Endothelial cell of umbilical vein (primary cell): ENCODE data around the gene IQCE. TPM values are rescaled to one million over a fixed set of nuclear protein-coding genes. Genes with fewer than 3 reads are reported as not detected.

Experiments
- BruUV-seq: library from RNA; stranded (reverse); fragments of 400-500 nt; replicated peaks from 2 replicates; lab custom pipeline; 2021; lab: Mats Ljungman, UMichigan
- CTCF ChIA-PET: fragments of 300-600, 350-600 bp; sonication (Branson Sonifier 250); formaldehyde crosslinking; loops from one replicate; lab custom pipeline; 2021; ENCODE audit warnings: antibody characterized with exemption, inconsistent platforms; lab: Charles Lee
- POLR2A ChIA-PET: fragments of 300-600, 350-600 bp; sonication (Branson Sonifier 250); formaldehyde crosslinking; loops from one replicate; lab custom pipeline; 2021; ENCODE audit warnings: antibody characterized with exemption, inconsistent platforms; lab: Charles Lee
- DNase-seq: peaks from one replicate; pipeline ENCODE4 v3.0.0-alpha.2; 2011; ENCODE audit warnings: low read depth, low spot score
- FAIRE-seq: peaks from 2 replicates; lab custom pipeline; 2011; peaks lifted over from hg19 to GRCh38; lab: Jason Lieb, UNC
- H2AFZ ChIP-seq: 2 replicates; pipeline ENCODE4 v1.6.0; 2012; ENCODE audit warnings: low read depth, low read length, control low read depth, inconsistent platforms
- H3K27ac ChIP-seq: 2 replicates; pipeline ENCODE4 v1.5.1; 2011; ENCODE audit warnings: low read depth, mild to moderate bottlenecking, control low read depth, low read length, moderate library complexity; ENCODE audit not compliant: insufficient read depth
- H3K27me3 ChIP-seq, 2 experiments: 2 replicates each; pipeline versions ENCODE4 v1.6.0 to v1.6.1; 2011; ENCODE audit warnings: low read length in 2 of 2, mixed read lengths in 1 of 2; ENCODE audit not compliant: control insufficient read depth in 2 of 2, insufficient read depth in 2 of 2
- H3K36me3 ChIP-seq, 2 experiments: 2 replicates in 1 of 2; 3 replicates in 1 of 2; pipeline ENCODE4 v1.5.1; 2011; ENCODE audit warnings: low read length in 2 of 2, mild to moderate bottlenecking in 1 of 2, moderate library complexity in 1 of 2; ENCODE audit not compliant: control insufficient read depth in 2 of 2, insufficient read depth in 2 of 2; ENCODE audit errors: extremely low read depth in 1 of 2
- H3K4me1 ChIP-seq: 3 replicates; pipeline ENCODE4 v1.5.1; 2011; ENCODE audit warnings: mild to moderate bottlenecking, low read length; ENCODE audit not compliant: control insufficient read depth, insufficient read depth; ENCODE audit errors: extremely low read depth
- H3K4me2 ChIP-seq: 2 replicates; pipeline ENCODE4 v1.6.1; 2011; ENCODE audit warnings: low read length, control low read depth, mixed read lengths; ENCODE audit not compliant: insufficient read depth
- H3K4me3 ChIP-seq, 3 experiments: fragments of 200-600 bp in 1 of 3; sonication (generic), shearing (Covaris generic) in 1 of 3; replicated peaks in 1 of 3; 2 replicates each; pipeline ENCODE4 v1.5.1; 2011 to 2016; ENCODE audit warnings: control low read depth in 3 of 3, low read length in 3 of 3, mild to moderate bottlenecking in 2 of 3, inconsistent platforms in 1 of 3, low read depth in 1 of 3, moderate library complexity in 1 of 3; ENCODE audit not compliant: insufficient read depth in 1 of 3
- H3K79me2 ChIP-seq: 2 replicates; pipeline ENCODE4 v1.6.0; 2012; ENCODE audit warnings: low read length, inconsistent platforms; ENCODE audit not compliant: control insufficient read depth, insufficient read depth
- H3K9ac ChIP-seq: replicated peaks from 2 replicates; pipeline ENCODE3; 2011; ENCODE audit warnings: low read length, control low read depth; ENCODE audit not compliant: insufficient read depth; ENCODE audit errors: extremely low read depth
- H3K9me1 ChIP-seq: replicated peaks from 3 replicates; pipeline ENCODE4 v1.6.0; 2011; ENCODE audit warnings: mild to moderate bottlenecking, low read length; ENCODE audit not compliant: control insufficient read depth, insufficient read depth; ENCODE audit errors: extremely low read depth
- H3K9me3 ChIP-seq: replicated peaks from 2 replicates; pipeline ENCODE4 v1.5.1; 2012; ENCODE audit warnings: low read length, inconsistent platforms; ENCODE audit not compliant: control insufficient read depth, insufficient read depth
- H4K20me1 ChIP-seq: replicated peaks from 2 replicates; pipeline ENCODE3; 2011; ENCODE audit warnings: mild to moderate bottlenecking, low read length; ENCODE audit not compliant: control insufficient read depth, insufficient read depth; ENCODE audit errors: extremely low read depth
- CTCF ChIP-seq, 2 donors: IDR thresholded peaks; 1 replicate in 1 of 2; 2 replicates in 1 of 2; pipeline ENCODE4 v1.5.1; 2011; ENCODE audit warnings: low read length in 2 of 2, mild to moderate bottlenecking in 2 of 2, moderate library complexity in 2 of 2, control low read depth in 1 of 2, inconsistent platforms in 1 of 2, low read depth in 1 of 2; ENCODE audit not compliant: insufficient read depth in 1 of 2; ENCODE audit errors: extremely low read depth in 1 of 2
- EZH2 ChIP-seq: IDR thresholded peaks from 2 replicates; pipeline ENCODE4 v1.6.1; 2012; ENCODE audit warnings: borderline replicate concordance, low read depth, mild to moderate bottlenecking, moderate library complexity, low read length, inconsistent platforms; ENCODE audit not compliant: severe bottlenecking
- FOS ChIP-seq: IDR thresholded peaks from 2 replicates; pipeline ENCODE4 v1.6.1; 2011; ENCODE audit warnings: mild to moderate bottlenecking, low read length, moderate library complexity, borderline replicate concordance; ENCODE audit not compliant: insufficient read depth
- GATA2 ChIP-seq: IDR thresholded peaks from 2 replicates; pipeline ENCODE4 v1.7.0; 2011; ENCODE audit warnings: low read depth, mild to moderate bottlenecking, moderate library complexity, mixed read lengths, low read length; ENCODE audit not compliant: insufficient read length, insufficient read depth
- JUN ChIP-seq: IDR thresholded peaks from 2 replicates; pipeline ENCODE4 v1.6.1; 2011; ENCODE audit warnings: borderline replicate concordance, low read depth; ENCODE audit not compliant: insufficient read length, insufficient read depth
- MAX ChIP-seq: IDR thresholded peaks from 2 replicates; pipeline ENCODE4 v1.6.1; 2011; ENCODE audit not compliant: insufficient read depth, insufficient read length
- MYC ChIP-seq: IDR thresholded peaks from one replicate; pipeline ENCODE4 v1.6.1; 2011; ENCODE audit warnings: mild to moderate bottlenecking, low read depth, low read length
- POLR2A ChIP-seq: IDR thresholded peaks from 2 replicates; pipeline ENCODE4 v1.6.1; 2012; ENCODE audit warnings: low read depth, mild to moderate bottlenecking, control low read depth, low read length
- POLR2AphosphoS5 ChIP-seq: IDR thresholded peaks from 2 replicates; pipeline ENCODE4 v1.6.1; 2012; ENCODE audit warnings: low read depth, mild to moderate bottlenecking, control low read depth, low read length, moderate library complexity; ENCODE audit not compliant: insufficient read depth
- dilution Hi-C: fragments of 300-500 bp; cut with MboI; formaldehyde crosslinking; loops from one replicate; pipeline ENCODE4 v1.15.0; 2019; ENCODE audit warnings: low sequenced_read_pairs; ENCODE audit not compliant: extremely low pct_ligation_motif_present
- intact Hi-C: fragments of 100-400 bp; cut with micrococcal nuclease; formaldehyde crosslinking; loops from one replicate; pipeline ENCODE4 v1.10.0; 2022
- polyA plus RNA-seq, 4 experiments: library from polyadenylated mRNA; depleted of rRNA in 3 of 4; stranded (reverse) in 3 of 4; unstranded in 1 of 4; fragments of >200 nt; gene quantifications; 2 replicates each; pipeline versions ENCODE4 v1.2.1 to v1.2.3, GENCODE V29; 2011 to 2012; ENCODE audit warnings: missing spikeins in 1 of 4
- total RNA-seq: library from RNA; stranded (reverse); gene quantifications from 2 replicates; pipeline ENCODE4 v1.2.3, GENCODE V29; 2021

The IQCE gene
- total and polyA plus RNA-seq, 2 donors (not counting 3 experiments of a cell fraction or from before 2014, with no cell fraction given): 4.9 to 14.5 TPM

GRCh38 chr7:2566890-2567678 is 8.3 kb downstream of the IQCE start:
- DNase-seq: no peak
- no peaks in the 10 kb centered on the region for H3K27me3 ChIP-seq
- H4K20me1 ChIP-seq: no peaks in the 10 kb centered on the region
- no peak overlapping the region for H3K4me2 ChIP-seq
- H3K4me1 ChIP-seq: peaks cover 11% of the 10 kb centered on the region
- FAIRE-seq: no peak
- no peak overlapping the region for H3K4me3 ChIP-seq
- intact Hi-C loops: loop anchor here (1.0 kb wide), 1 partner anchor 114 kb away; no protein-coding TSS in a partner anchor
- H3K36me3 ChIP-seq: no peaks in the 10 kb centered on the region
- no peak overlapping the region for H3K27ac ChIP-seq
- TF ChIP-seq MYC (no peak), POLR2AphosphoS5 (no peak), EZH2 (no peak), FOS (no peak), GATA2 (no peak), MAX (no peak), POLR2A (no peak), CTCF (IDR thresholded peaks at IDR 0.05; ENCODE audit: extremely low read depth in 1 of 2, insufficient read depth in 1 of 2, low read depth in 1 of 2, low read length in 2 of 2) (no peak), JUN (no peak)
- no peaks in the 10 kb centered on the region for H3K9me3 ChIP-seq
- dilution Hi-C loops: no loop called here
- no peaks in the 10 kb centered on the region for H3K9me1 ChIP-seq
- CTCF ChIA-PET: interaction anchor here (0.6 to 2.4 kb wide), 10 partner anchors 42 to 143 kb away, joined by 3 to 18 read pairs (median 4); partner anchors contain the start of gene TTYH3
- no peaks in the 10 kb centered on the region for H3K79me2 ChIP-seq
- no peak overlapping the region for H3K9ac ChIP-seq
- POLR2A ChIA-PET: no interaction called here
- no TSS peak for BruUV-seq
- no peak overlapping the region for H2AFZ ChIP-seq
